Right lung (tissue), 5 donors: ENCODE measurements around the gene SLC22A12. TPM values are rescaled to one million over a fixed set of nuclear protein-coding genes. Genes with fewer than 3 reads are reported as not detected.

Source experiments
- DNase-seq, 2 donors: peaks; one replicate each; pipeline ENCODE4 v3.0.0-alpha.2; 2013
- polyA plus RNA-seq, 5 donors: library from polyadenylated mRNA; unstranded; fragments of 120-200 nt; gene quantifications; one replicate each; pipeline versions ENCODE4 v1.2.1 to v1.2.3, GENCODE V29; 2013; ENCODE audit warnings: inconsistent platforms in 1 of 5, low replicate concordance in 1 of 5; ENCODE audit not compliant: insufficient read length in 5 of 5, insufficient read depth in 1 of 5

SLC22A12 gene
- polyA plus RNA-seq, 5 donors, result not detected

DNA sequence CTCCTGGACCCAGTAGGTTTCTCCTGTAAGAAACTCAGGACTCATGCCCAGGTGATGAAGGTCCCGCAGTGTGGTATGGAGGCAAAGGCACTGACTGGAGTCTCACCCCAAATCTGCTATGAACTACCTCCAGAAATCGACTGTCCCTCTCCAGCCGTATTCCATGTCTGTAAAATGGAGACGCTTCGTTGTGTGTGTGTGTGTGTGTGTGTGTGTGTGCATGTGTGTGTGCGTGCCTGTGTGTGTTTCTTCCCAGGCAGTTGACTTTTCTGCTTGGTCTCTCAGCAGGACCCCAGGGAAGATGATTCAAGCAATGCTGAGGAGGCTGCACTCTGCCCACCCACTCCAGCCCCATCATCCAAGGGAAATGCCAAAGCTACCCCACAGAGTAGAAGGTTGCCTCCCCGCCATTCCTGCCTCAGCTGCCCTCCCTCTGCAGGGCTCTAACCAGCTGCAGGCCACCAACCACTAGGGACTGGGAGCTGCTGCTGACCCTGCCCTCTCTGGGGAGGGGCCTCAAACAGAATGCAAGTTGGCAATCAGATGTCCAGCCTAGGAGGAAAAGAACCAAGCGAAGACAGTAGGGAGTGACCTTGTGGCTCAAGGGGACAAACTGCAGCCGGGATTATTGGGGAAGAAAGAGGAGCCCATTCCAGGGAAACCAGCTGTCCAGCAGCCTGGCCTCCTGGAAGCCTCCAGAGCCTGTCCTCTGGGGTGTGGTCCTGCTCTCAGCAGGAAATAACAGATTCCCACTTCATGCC, 56.2 kb downstream of the SLC22A12 start:
- no peak for DNase-seq

DNA sequence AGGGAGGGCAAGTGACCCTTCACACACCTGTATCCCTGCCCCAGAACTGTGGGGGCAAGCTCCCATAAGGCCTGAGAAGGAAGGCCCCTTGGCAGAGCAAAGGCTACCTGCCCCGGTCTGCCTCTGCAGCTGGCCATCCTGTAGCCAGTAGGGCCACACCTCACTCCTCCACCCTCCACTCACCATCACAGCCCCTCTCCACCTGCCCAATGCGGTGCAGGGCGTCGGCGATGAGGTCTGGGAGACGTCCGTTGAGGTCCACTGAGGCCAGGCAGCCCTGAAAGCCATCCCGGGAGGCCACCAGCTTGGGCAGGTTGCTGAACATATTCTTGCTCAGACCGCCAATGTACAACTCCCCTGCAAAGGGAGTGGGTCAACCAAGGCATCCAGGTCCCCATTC, 57.5 kb downstream of the SLC22A12 start:
- no peak for DNase-seq

DNA sequence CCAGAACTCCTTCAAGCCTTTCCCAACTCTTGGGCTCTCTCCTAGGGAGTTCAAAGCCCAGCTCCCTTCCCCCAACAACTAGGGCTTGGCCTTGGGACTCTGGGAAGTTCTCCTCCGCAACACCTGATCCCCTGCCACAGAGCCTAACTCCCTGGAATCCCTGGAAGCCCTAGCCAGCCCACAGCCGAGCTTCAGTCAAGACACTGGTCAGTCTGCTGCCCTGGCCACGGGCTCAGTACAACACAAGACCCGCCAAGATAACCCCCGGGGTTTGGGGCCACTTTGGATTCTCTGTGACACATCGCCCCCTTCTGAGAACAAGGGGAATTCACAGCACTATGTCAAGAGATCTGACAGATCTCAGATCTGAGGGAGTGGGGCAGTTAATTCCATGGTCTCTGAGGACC, 58.3 kb downstream of the SLC22A12 start:
- no peak for DNase-seq

DNA sequence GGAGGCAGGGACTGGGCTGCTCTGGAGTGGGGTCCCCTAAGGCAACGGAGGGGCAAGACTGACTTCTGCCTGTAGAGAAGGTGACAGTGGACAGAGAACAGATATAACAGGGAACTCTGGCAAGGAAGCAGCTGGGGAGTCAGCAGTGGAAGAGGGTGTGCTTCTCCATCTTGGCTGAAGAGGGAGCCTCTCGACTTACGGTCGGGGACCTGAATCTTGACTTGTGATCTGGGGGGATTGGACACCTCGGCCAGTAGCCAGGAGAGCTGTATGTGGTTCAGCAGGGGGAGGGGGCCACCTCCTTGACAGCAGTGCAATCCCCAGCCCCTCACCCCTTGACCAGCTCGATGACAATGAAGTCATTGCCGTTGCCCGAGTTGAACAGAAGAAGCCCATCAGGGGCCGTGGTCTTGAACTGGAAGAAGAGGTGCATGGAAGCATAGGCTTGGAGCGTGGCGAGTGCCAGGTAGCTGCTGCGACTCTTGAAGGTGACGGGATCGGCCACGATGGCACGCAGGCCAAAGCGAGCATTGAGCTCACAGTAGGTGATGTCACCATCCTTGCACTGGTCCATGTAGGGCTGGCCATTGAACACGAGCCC, 60.0 kb downstream of the SLC22A12 start:
- DNase-seq, result no peak

Other genes starting within 250 kb of the SLC22A12 start
- gene RPS6KA4, start 232.1 kb upstream of the SLC22A12 start, polyA plus RNA-seq, result 10 to 100 TPM; 10.0 to 22.1 (median 13.0) TPM
- under 1 TPM in 3 of 5 donors, not detected in 2; 0.09 TPM for gene SLC22A11, start 35.3 kb upstream of the SLC22A12 start, polyA plus RNA-seq
- gene NRXN2, start 132.0 kb downstream of the SLC22A12 start, polyA plus RNA-seq, result 10 to 100 TPM in 2 of 5 donors, 1 to 10 TPM in 3; 6.3 to 18.3 (median 9.1) TPM
- gene RASGRP2, start 152.9 kb downstream of the SLC22A12 start, polyA plus RNA-seq, result 10 to 100 TPM in 2 of 5 donors, 1 to 10 TPM in 3; 6.5 to 10.7 (median 9.9) TPM
- 10 to 100 TPM in 1 of 5 donors, 1 to 10 TPM in 4; 1.7 to 12.9 (median 2.7) TPM for gene PYGM, start 168.8 kb downstream of the SLC22A12 start, polyA plus RNA-seq
- 100 to 1,000 TPM; 394 to 497 (median 409) TPM for gene SF1, start 187.3 kb downstream of the SLC22A12 start, polyA plus RNA-seq
- 10 to 100 TPM; 31.6 to 46.6 (median 42.1) TPM for gene MAP4K2, start 212.0 kb downstream of the SLC22A12 start, polyA plus RNA-seq
- gene MEN1, start 219.3 kb downstream of the SLC22A12 start, polyA plus RNA-seq, result 10 to 100 TPM; 30.3 to 48.5 (median 37.1) TPM